ENCODE data around the gene MAU2.
"Not testable (repeated sequence)": the region's sequence is repeated elsewhere in the genome, so short reads cannot be mapped to it uniquely, and the experiment has no call there.

MAU2 gene

GRCh38 chr19:19347401-19348110 lies 26.9 kb downstream of the MAU2 start:
- H3K9me3 ChIP-seq (ENCODE audit: low read length), result no peaks in the 10 kb centered on the region
- H3K4me2 ChIP-seq (ENCODE audit: low read length), result no peak overlapping the region
- no peaks in the 10 kb centered on the region for H3K4me1 ChIP-seq (ENCODE audit: insufficient read depth, low read length, severe bottlenecking)
- H3F3A ChIP-seq (ENCODE audit: insufficient read depth, low read length), result no peaks in the 10 kb centered on the region
- H3K36me3 ChIP-seq (ENCODE audit: insufficient read depth, low read length), result peaks cover 80% of the 10 kb centered on the region
- H4K20me1 ChIP-seq (ENCODE audit: insufficient read depth, low read length), result no peaks in the 10 kb centered on the region
- no peaks in the 10 kb centered on the region for H3K9me2 ChIP-seq (ENCODE audit: low read depth, low read length)
- H3K27me3 ChIP-seq (ENCODE audit: insufficient read depth, low read length), result no peaks in the 10 kb centered on the region
- H2AFZ ChIP-seq (ENCODE audit: low read length), result no peak overlapping the region
- no peak overlapping the region for H3K9ac ChIP-seq (ENCODE audit: low read length)
- TF ChIP-seq CTCF (IDR thresholded peaks at IDR 0.05; ENCODE audit: low read length), result no peak
- TF ChIP-seq EZH2 (IDR thresholded peaks at IDR 0.05; ENCODE audit: borderline replicate concordance, low read length), result no peak
- no peaks in the 10 kb centered on the region for H3K79me2 ChIP-seq (ENCODE audit: insufficient read depth, low read length)
- no peak overlapping the region for H3K27ac ChIP-seq (ENCODE audit: low read depth, low read length, poor library complexity, severe bottlenecking)
- H3K4me3 ChIP-seq (ENCODE audit: low read depth, low read length, poor library complexity, severe bottlenecking), result no peak overlapping the region

- H3K27me3 ChIP-seq (ENCODE audit: insufficient read depth, low read length), result no peaks in the 10 kb centered on the region
- no peaks in the 10 kb centered on the region for H3K9me3 ChIP-seq (ENCODE audit: low read length)
- H3K36me3 ChIP-seq (ENCODE audit: insufficient read depth, low read length), result peaks cover 82% of the 10 kb centered on the region
- no peaks in the 10 kb centered on the region for H3F3A ChIP-seq (ENCODE audit: insufficient read depth, low read length)
- H3K79me2 ChIP-seq (ENCODE audit: insufficient read depth, low read length), result no peaks in the 10 kb centered on the region
- H3K4me1 ChIP-seq (ENCODE audit: insufficient read depth, low read length, severe bottlenecking), result no peaks in the 10 kb centered on the region
- no peak overlapping the region for H2AFZ ChIP-seq (ENCODE audit: low read length)
- H3K9ac ChIP-seq (ENCODE audit: low read length), result no peak overlapping the region
- no peaks in the 10 kb centered on the region for H4K20me1 ChIP-seq (ENCODE audit: insufficient read depth, low read length)
- TF ChIP-seq EZH2 (IDR thresholded peaks at IDR 0.05; ENCODE audit: borderline replicate concordance, low read length) (no peak), CTCF (IDR thresholded peaks at IDR 0.05; ENCODE audit: low read length) (no peak)
- H3K4me2 ChIP-seq (ENCODE audit: low read length), result no peak overlapping the region
- H3K9me2 ChIP-seq (ENCODE audit: low read depth, low read length), result no peaks in the 10 kb centered on the region
- no peak overlapping the region for H3K4me3 ChIP-seq (ENCODE audit: low read depth, low read length, poor library complexity, severe bottlenecking)
- H3K27ac ChIP-seq (ENCODE audit: low read depth, low read length, poor library complexity, severe bottlenecking), result no peak overlapping the region
Observed at GRCh38 chr19:19348266-19348665, 27.6 kb downstream of the MAU2 start.

GRCh38 chr19:19349365-19349764 lies 28.7 kb downstream of the MAU2 start:
- peaks cover 83% of the 10 kb centered on the region for H3K36me3 ChIP-seq (ENCODE audit: insufficient read depth, low read length)
- TF ChIP-seq CTCF (IDR thresholded peaks at IDR 0.05; ENCODE audit: low read length), result no peak
- TF ChIP-seq EZH2 (IDR thresholded peaks at IDR 0.05; ENCODE audit: borderline replicate concordance, low read length), result no peak

GRCh38 chr19:19350756-19351155 lies 30.1 kb downstream of the MAU2 start:
- peaks cover 83% of the 10 kb centered on the region for H3K36me3 ChIP-seq (ENCODE audit: insufficient read depth, low read length)
- H4K20me1 ChIP-seq (ENCODE audit: insufficient read depth, low read length), result not testable (repeated sequence)

More at GRCh38 chr19:19349365-19349764, 28.7 kb downstream of the MAU2 start:
- no peak overlapping the region for H3K4me3 ChIP-seq (ENCODE audit: low read depth, low read length, poor library complexity, severe bottlenecking)
- no peaks in the 10 kb centered on the region for H3F3A ChIP-seq (ENCODE audit: insufficient read depth, low read length)
- no peak overlapping the region for H3K4me2 ChIP-seq (ENCODE audit: low read length)
- no peaks in the 10 kb centered on the region for H3K4me1 ChIP-seq (ENCODE audit: insufficient read depth, low read length, severe bottlenecking)
- no peak overlapping the region for H3K27ac ChIP-seq (ENCODE audit: low read depth, low read length, poor library complexity, severe bottlenecking)
- no peaks in the 10 kb centered on the region for H3K9me2 ChIP-seq (ENCODE audit: low read depth, low read length)
- H3K27me3 ChIP-seq (ENCODE audit: insufficient read depth, low read length), result no peaks in the 10 kb centered on the region
- no peaks in the 10 kb centered on the region for H4K20me1 ChIP-seq (ENCODE audit: insufficient read depth, low read length)
- no peak overlapping the region for H3K9ac ChIP-seq (ENCODE audit: low read length)
- H2AFZ ChIP-seq (ENCODE audit: low read length), result no peak overlapping the region
- H3K79me2 ChIP-seq (ENCODE audit: insufficient read depth, low read length), result no peaks in the 10 kb centered on the region
- no peaks in the 10 kb centered on the region for H3K9me3 ChIP-seq (ENCODE audit: low read length)

More at GRCh38 chr19:19350756-19351155, 30.1 kb downstream of the MAU2 start:
- not testable (repeated sequence) for H3K9ac ChIP-seq (ENCODE audit: low read length); H3K27me3 ChIP-seq (ENCODE audit: insufficient read depth, low read length); H3K4me2 ChIP-seq (ENCODE audit: low read length); H3K27ac ChIP-seq (ENCODE audit: low read depth, low read length, poor library complexity, severe bottlenecking); H3F3A ChIP-seq (ENCODE audit: insufficient read depth, low read length); H3K79me2 ChIP-seq (ENCODE audit: insufficient read depth, low read length); H3K4me3 ChIP-seq (ENCODE audit: low read depth, low read length, poor library complexity, severe bottlenecking); H3K9me3 ChIP-seq (ENCODE audit: low read length); H3K4me1 ChIP-seq (ENCODE audit: insufficient read depth, low read length, severe bottlenecking); H2AFZ ChIP-seq (ENCODE audit: low read length); H3K9me2 ChIP-seq (ENCODE audit: low read depth, low read length)
